HEK293 (cell line): ENCODE results near the gene MBD3L4.

ENCODE experiments used
- ATF2 ChIP-seq: fragments of 450-650 bp; formaldehyde crosslinking; IDR thresholded peaks from 2 replicates; pipeline ENCODE4 v1.5.1; 2016; ENCODE audit warnings: missing biosample characterization, missing genetic modification characterization, low read depth
- GLI4 ChIP-seq: fragments of 450-650 bp; formaldehyde crosslinking; IDR thresholded peaks from 2 replicates; pipeline ENCODE4 v1.5.1; 2016; ENCODE audit warnings: missing biosample characterization, missing genetic modification characterization
- HOXA7 ChIP-seq: sonication (generic); formaldehyde crosslinking; IDR thresholded peaks from 2 replicates; pipeline ENCODE4 v1.8.1; 2022; ENCODE audit warnings: missing genetic modification reagents, borderline replicate concordance
- KLF1 ChIP-seq: fragments of 450-650 bp; formaldehyde crosslinking; IDR thresholded peaks from 2 replicates; pipeline ENCODE4 v1.5.1; 2016; ENCODE audit warnings: missing biosample characterization, missing genetic modification characterization
- KLF10 ChIP-seq: fragments of 450-650 bp; IDR thresholded peaks from 2 replicates; pipeline ENCODE4 v1.5.1; 2018; ENCODE audit warnings: missing biosample characterization, mild to moderate bottlenecking, missing genetic modification characterization
- KLF16 ChIP-seq: fragments of 450-650 bp; formaldehyde crosslinking; IDR thresholded peaks from 2 replicates; pipeline ENCODE4 v1.5.1; 2017; ENCODE audit warnings: missing biosample characterization, missing genetic modification characterization
- KLF9 ChIP-seq: fragments of 450-650 bp; formaldehyde crosslinking; IDR thresholded peaks from 2 replicates; pipeline ENCODE4 v1.5.1; 2016; ENCODE audit warnings: missing biosample characterization, missing genetic modification characterization, low read depth
- PRDM4 ChIP-seq: fragments of 450-650 bp; formaldehyde crosslinking; IDR thresholded peaks from 2 replicates; pipeline ENCODE4 v1.5.1; 2017; ENCODE audit warnings: missing biosample characterization, missing genetic modification characterization
- SETDB1 ChIP-seq: IDR thresholded peaks from one replicate; pipeline ENCODE4 v1.6.1; 2017; ENCODE audit warnings: mild to moderate bottlenecking, low read length, moderate library complexity, mixed read lengths; ENCODE audit not compliant: insufficient read length
- SP7 ChIP-seq: fragments of 450-650 bp; formaldehyde crosslinking; IDR thresholded peaks from 2 replicates; pipeline ENCODE4 v1.5.1; 2016; ENCODE audit warnings: missing biosample characterization, missing genetic modification characterization
- WT1 ChIP-seq: fragments of 450-650 bp; formaldehyde crosslinking; IDR thresholded peaks from 2 replicates; pipeline ENCODE4 v1.5.1; 2016; ENCODE audit warnings: missing biosample characterization, missing genetic modification characterization
- ZBTB17 ChIP-seq: fragments of 450-650 bp; formaldehyde crosslinking; IDR thresholded peaks from 2 replicates; pipeline ENCODE4 v1.5.1; 2016; ENCODE audit warnings: missing biosample characterization, missing genetic modification characterization
- ZBTB26 ChIP-seq: fragments of 450-650 bp; formaldehyde crosslinking; optimal IDR thresholded peaks from 2 replicates; pipeline ENCODE3; 2016; ENCODE audit warnings: missing biosample characterization, mild to moderate bottlenecking, missing genetic modification characterization
- ZFP41 ChIP-seq: fragments of 450-650 bp; formaldehyde crosslinking; IDR thresholded peaks from 2 replicates; pipeline ENCODE4 v1.5.1; 2016; ENCODE audit warnings: missing biosample characterization, missing genetic modification characterization, borderline replicate concordance
- ZFP69B ChIP-seq: fragments of 450-650 bp; formaldehyde crosslinking; IDR thresholded peaks from 2 replicates; pipeline ENCODE4 v1.5.1; 2016; ENCODE audit warnings: missing biosample characterization, missing genetic modification characterization
- ZNF18 ChIP-seq: fragments of 450-650 bp; formaldehyde crosslinking; IDR thresholded peaks from 2 replicates; pipeline ENCODE4 v1.5.1; 2016; ENCODE audit warnings: missing biosample characterization, missing genetic modification characterization
- ZNF2 ChIP-seq: fragments of 450-650 bp; formaldehyde crosslinking; IDR thresholded peaks from 2 replicates; pipeline ENCODE4 v1.5.1; 2016; ENCODE audit warnings: missing biosample characterization, missing genetic modification characterization
- ZNF324 ChIP-seq: fragments of 450-650 bp; formaldehyde crosslinking; IDR thresholded peaks from 2 replicates; pipeline ENCODE4 v1.5.1; 2016; ENCODE audit warnings: missing biosample characterization, missing genetic modification characterization
- ZNF341 ChIP-seq: fragments of 450-650 bp; formaldehyde crosslinking; IDR thresholded peaks from 2 replicates; pipeline ENCODE4; 2016; ENCODE audit warnings: low read depth, missing biosample characterization, missing genetic modification characterization
- ZNF366 ChIP-seq: fragments of 450-650 bp; formaldehyde crosslinking; conservative IDR thresholded peaks from 2 replicates; pipeline ENCODE4 v1.5.1; 2016; ENCODE audit warnings: missing biosample characterization, missing genetic modification characterization
- ZNF416 ChIP-seq: fragments of 450-650 bp; formaldehyde crosslinking; IDR thresholded peaks from 2 replicates; pipeline ENCODE4 v1.5.1; 2016; ENCODE audit warnings: missing biosample characterization, missing genetic modification characterization
- ZNF585B ChIP-seq: fragments of 450-650 bp; formaldehyde crosslinking; IDR thresholded peaks from 2 replicates; pipeline ENCODE4 v1.5.1; 2016; ENCODE audit warnings: missing biosample characterization, missing genetic modification characterization
- ZNF596 ChIP-seq: fragments of 450-650 bp; IDR thresholded peaks from 2 replicates; pipeline ENCODE4 v1.5.0; 2018; ENCODE audit warnings: missing biosample characterization, mild to moderate bottlenecking, missing genetic modification characterization, moderate library complexity
- ZNF600 ChIP-seq: fragments of 450-650 bp; formaldehyde crosslinking; IDR thresholded peaks from 2 replicates; pipeline ENCODE4 v1.5.1; 2016; ENCODE audit warnings: missing biosample characterization, missing genetic modification characterization
- ZNF629 ChIP-seq: fragments of 450-650 bp; formaldehyde crosslinking; IDR thresholded peaks from 2 replicates; pipeline ENCODE4 v1.5.1; 2017; ENCODE audit warnings: missing biosample characterization, missing genetic modification characterization
- ZNF639 ChIP-seq: fragments of 450-650 bp; formaldehyde crosslinking; IDR thresholded peaks from 2 replicates; pipeline ENCODE4 v1.5.1; 2016; ENCODE audit warnings: missing biosample characterization, missing genetic modification characterization
- ZNF660 ChIP-seq: fragments of 450-650 bp; IDR thresholded peaks from 2 replicates; pipeline ENCODE4 v1.5.1; 2018; ENCODE audit warnings: missing biosample characterization, mild to moderate bottlenecking, missing genetic modification characterization
- ZNF677 ChIP-seq: fragments of 450-650 bp; IDR thresholded peaks from 2 replicates; pipeline ENCODE4 v1.5.0; 2018; ENCODE audit warnings: missing biosample characterization, mild to moderate bottlenecking, missing genetic modification characterization, moderate library complexity
- ZNF76 ChIP-seq: fragments of 450-650 bp; formaldehyde crosslinking; IDR thresholded peaks from 2 replicates; pipeline ENCODE4; 2016; ENCODE audit warnings: low read depth, missing biosample characterization, missing genetic modification characterization, borderline replicate concordance
- ZNF830 ChIP-seq: fragments of 450-650 bp; IDR thresholded peaks from 2 replicates; pipeline ENCODE4 v1.5.0; 2018; ENCODE audit warnings: missing biosample characterization, missing genetic modification characterization, low read depth, mild to moderate bottlenecking, moderate library complexity
- ZSCAN18 ChIP-seq: fragments of 450-650 bp; formaldehyde crosslinking; IDR thresholded peaks from 2 replicates; pipeline ENCODE4 v1.5.1; 2016; ENCODE audit warnings: missing biosample characterization, missing genetic modification characterization

Gene MBD3L4

GRCh38 chr19:7069042-7069903 is 29.3 kb upstream of the MBD3L4 start, which contains the start of gene ZNF557 (continued):
- TF ChIP-seq SP7 (tag by site-specific recombination), result peak; percentile 52; the same call in 1 of the 2 replicates
- peak; percentile 66 for TF ChIP-seq KLF16 (tag by site-specific recombination)
- no peak for TF ChIP-seq ZFP41 (tag by site-specific recombination)
- TF ChIP-seq ZNF596 (tag by site-specific recombination), result no peak
- no peak for TF ChIP-seq ZNF677 (tag by site-specific recombination)
- TF ChIP-seq ZNF2 (tag by site-specific recombination), result peak; percentile 39; the same call in 1 of the 2 replicates
- TF ChIP-seq ZNF76 (tag by site-specific recombination), result peak; percentile 57
- no peak for TF ChIP-seq WT1
- TF ChIP-seq ZNF416 (tag by site-specific recombination), result no peak
- peak; percentile 90 for TF ChIP-seq KLF9 (tag by site-specific recombination)
- no peak for TF ChIP-seq ZNF830
- no peak for TF ChIP-seq ZNF639
- no peak for TF ChIP-seq ZNF585B (tag by site-specific recombination)
- TF ChIP-seq ZNF366, result no peak
- TF ChIP-seq ZBTB17 (tag by site-specific recombination), result peak; percentile 44
- no peak for TF ChIP-seq ZNF324 (tag by site-specific recombination)
- TF ChIP-seq ZNF660 (tag by site-specific recombination), result peak; percentile 74; the same call in 1 of the 2 replicates
- no peak for TF ChIP-seq ATF2
- no peak for TF ChIP-seq HOXA7
- peak; percentile 57 for TF ChIP-seq ZNF629 (tag by site-specific recombination)
- TF ChIP-seq ZNF18 (tag by site-specific recombination), result no peak
- TF ChIP-seq KLF1, result peak; percentile 66
- TF ChIP-seq ZFP69B (tag by site-specific recombination), result no peak
- peak; percentile 49 for TF ChIP-seq ZBTB26 (tag by site-specific recombination)
- TF ChIP-seq ZNF341 (tag by site-specific recombination), result peak; percentile 85
- TF ChIP-seq ZSCAN18 (tag by site-specific recombination), result no peak
- no peak for TF ChIP-seq GLI4
- TF ChIP-seq KLF10 (tag by site-specific recombination), result 0 out of 2 replicates have a peak, but pooled peaks have one; percentile 47
- 0 out of 2 replicates have a peak, but pooled peaks have one; percentile 30 for TF ChIP-seq ZNF600 (tag by site-specific recombination)
- TF ChIP-seq PRDM4 (tag by site-specific recombination), result no peak
- TF ChIP-seq SETDB1, result no peak
